Upper lobe of left lung (tissue), 6 donors: ENCODE data around the gene TBL2. TPM values are rescaled to one million over a fixed set of nuclear protein-coding genes. Genes with fewer than 3 reads are reported as not detected.

ENCODE experiments used
- ATAC-seq, 2 donors: fragments of 200-7000 bp; cut with Tn5 transposase; one replicate each; pipeline ENCODE4 v1.9.1; 2022; ENCODE audit warnings: mild to moderate bottlenecking in 2 of 2, moderate library complexity in 2 of 2; ENCODE audit not compliant: low FRiP score in 2 of 2
- DNase-seq, 2 donors: peaks; one replicate each; pipeline ENCODE4 v3.0.0-alpha.2; 2019 to 2020
- H3K27ac ChIP-seq, 4 donors: fragments of 200-600 bp; sonication (generic); one replicate each; pipeline ENCODE4 v1.5.1; 2016 to 2019
- H3K27me3 ChIP-seq, 4 donors: fragments of 200-600 bp; sonication (generic); one replicate each; pipeline ENCODE4 v1.5.1; 2017 to 2019
- H3K36me3 ChIP-seq, 4 donors: fragments of 200-600 bp; sonication (generic); one replicate each; pipeline ENCODE4 v1.5.1; 2016 to 2019
- H3K4me1 ChIP-seq, 4 donors: fragments of 200-600 bp; sonication (generic); one replicate each; pipeline ENCODE4 v1.5.1; 2018 to 2019
- H3K4me3 ChIP-seq, 4 donors: fragments of 200-600 bp; sonication (generic); one replicate each; pipeline ENCODE4 v1.5.1; 2017 to 2019; ENCODE audit warnings: mild to moderate bottlenecking in 2 of 4, moderate library complexity in 1 of 4
- H3K9me3 ChIP-seq, 4 donors: fragments of 200-600 bp; sonication (generic); one replicate each; pipeline ENCODE4 v1.5.1; 2018 to 2019
- CTCF ChIP-seq, 6 experiments: fragments of 450-650 bp in 4 of 6; fragments of 200-600 bp in 2 of 6; sonication (generic) in 2 of 6; IDR thresholded peaks; one replicate each; pipeline ENCODE4 v1.5.1; 2016 to 2019; ENCODE audit warnings: antibody characterized with exemption in 6 of 6
- EP300 ChIP-seq, 4 donors: sonication (generic); formaldehyde crosslinking; IDR thresholded peaks; one replicate each; pipeline ENCODE4 v1.5.1; 2017; ENCODE audit warnings: antibody characterized with exemption in 4 of 4, control low read depth in 2 of 4
- POLR2A ChIP-seq, 4 donors: fragments of 450-650 bp; IDR thresholded peaks; one replicate each; pipeline ENCODE4 v1.5.1; 2016 to 2017; ENCODE audit warnings: antibody characterized with exemption in 4 of 4, mild to moderate bottlenecking in 2 of 4
- POLR2AphosphoS5 ChIP-seq, 2 donors: sonication (generic); formaldehyde crosslinking; IDR thresholded peaks; one replicate each; pipeline ENCODE4 v1.5.1; 2017; ENCODE audit warnings: antibody characterized with exemption in 2 of 2
- WGBS, 2 donors: methylation state at CpG; one replicate each; pipeline ENCODE4 v1.1.5; 2017 to 2018; 5-methylcytosine and 5-hydroxymethylcytosine counted together
- total RNA-seq, 6 donors: library from RNA; depleted of rRNA in 4 of 6; stranded (reverse); fragments of >200 nt in 4 of 6; gene quantifications; one replicate each; pipeline versions ENCODE4 v1.1.0 to v1.2.1, GENCODE V29; 2016 to 2021
- donor health status: DM: no; HTN: no; CAD: no; lungs with moderate emphysema.
- donor health status: DM: no; HTN: yes; CAD: no; lungs with severe emphysema.

Gene TBL2
- total RNA-seq, 6 donors from 2014 or later: 15.7 to 52.9 (median 30.7) TPM

GRCh38 chr7:73573791-73574190 lies 4.6 kb downstream of the TBL2 start:
- no peak for TF ChIP-seq EP300 (IDR thresholded peaks at IDR 0.05)
- no peak for TF ChIP-seq POLR2AphosphoS5 (IDR thresholded peaks at IDR 0.05)
- TF ChIP-seq CTCF (IDR thresholded peaks at IDR 0.05): no peak
- no peak for TF ChIP-seq POLR2A (IDR thresholded peaks at IDR 0.05)
- Histone ChIP-seq H3K4me3 (no peak overlapping the region), H3K27me3 (no peaks in the 10 kb centered on the region), H3K36me3 (peaks cover 28 to 58% (median 49%) of the 10 kb centered on the region in 4 donors), H3K27ac (no peak overlapping the region), H3K4me1 (peaks cover 14 to 18% (median 15%) of the 10 kb centered on the region in 4 donors), H3K9me3 (no peaks in the 10 kb centered on the region)
- no peak for ATAC-seq
- DNase-seq: peak in 1 of 2 donors; percentile 50
- 98 to 100% methylated on average over 1 to 11 of the region's 11 CpGs for WGBS, 2 donors

GRCh38 chr7:73573276-73573675 lies 5.1 kb downstream of the TBL2 start:
- 91 to 98% methylated on average over 8 to 9 of the region's 9 CpGs for WGBS, 2 donors
- Histone ChIP-seq H3K9me3 (no peaks in the 10 kb centered on the region), H3K27me3 (no peaks in the 10 kb centered on the region), H3K4me3 (no peak overlapping the region), H3K4me1 (peaks cover 13 to 18% (median 15%) of the 10 kb centered on the region in 4 donors), H3K27ac (no peak overlapping the region), H3K36me3 (peaks cover 28 to 58% (median 49%) of the 10 kb centered on the region in 4 donors)
- ATAC-seq (no peak), DNase-seq (no peak)
- TF ChIP-seq CTCF (IDR thresholded peaks at IDR 0.05): no peak
- no peak for TF ChIP-seq POLR2AphosphoS5 (IDR thresholded peaks at IDR 0.05)
- TF ChIP-seq EP300 (IDR thresholded peaks at IDR 0.05): no peak
- no peak for TF ChIP-seq POLR2A (IDR thresholded peaks at IDR 0.05)

- ATAC-seq (no peak), DNase-seq (no peak)
- no peak for TF ChIP-seq CTCF (IDR thresholded peaks at IDR 0.05)
- no peak for TF ChIP-seq POLR2A (IDR thresholded peaks at IDR 0.05)
- no peak for TF ChIP-seq EP300 (IDR thresholded peaks at IDR 0.05)
- no peak for TF ChIP-seq POLR2AphosphoS5 (IDR thresholded peaks at IDR 0.05)
- H3K4me3 ChIP-seq: no peak overlapping the region
- WGBS, 2 donors: 86 to 89% methylated on average over 5 to 6 of the region's 6 CpGs
- H3K27ac ChIP-seq: no peak overlapping the region
- no peaks in the 10 kb centered on the region for H3K9me3 ChIP-seq
- no peaks in the 10 kb centered on the region for H3K27me3 ChIP-seq
- H3K36me3 ChIP-seq: peaks cover 28 to 58% (median 49%) of the 10 kb centered on the region in 4 donors
- H3K4me1 ChIP-seq: peaks cover 12 to 15% (median 14%) of the 10 kb centered on the region in 4 donors
These were observed 5.6 kb downstream of the TBL2 start for GRCh38 chr7:73572767-73573186.

GRCh38 chr7:73570977-73571376 lies 7.4 kb downstream of the TBL2 start:
- Histone ChIP-seq H3K27ac (no peak overlapping the region), H3K4me1 (peaks cover 1 to 5% (median 5%) of the 10 kb centered on the region in 4 donors), H3K27me3 (no peaks in the 10 kb centered on the region), H3K36me3 (peaks cover 28 to 58% (median 49%) of the 10 kb centered on the region in 4 donors), H3K9me3 (no peaks in the 10 kb centered on the region), H3K4me3 (no peak overlapping the region)
- TF ChIP-seq POLR2A (IDR thresholded peaks at IDR 0.05): no peak
- WGBS, 2 donors: 94% methylated on average over 10 of the region's 10 CpGs
- ATAC-seq: no peak
- DNase-seq: no peak

- ATAC-seq: no peak
- WGBS, 2 donors: 100% methylated on average over 22 of the region's 22 CpGs; no CpG with 5 or more reads in 1 of the 2 donors
- H3K27me3 ChIP-seq: no peaks in the 10 kb centered on the region
- H3K36me3 ChIP-seq: peaks cover 28 to 58% (median 49%) of the 10 kb centered on the region in 4 donors
- TF ChIP-seq EP300 (IDR thresholded peaks at IDR 0.05): no peak
- TF ChIP-seq CTCF (IDR thresholded peaks at IDR 0.05): no peak
- TF ChIP-seq POLR2A (IDR thresholded peaks at IDR 0.05): no peak
- no peak for TF ChIP-seq POLR2AphosphoS5 (IDR thresholded peaks at IDR 0.05)
- H3K9me3 ChIP-seq: no peaks in the 10 kb centered on the region
- no peak overlapping the region for H3K4me3 ChIP-seq
- peaks cover 3 to 8% (median 5%) of the 10 kb centered on the region in 4 donors for H3K4me1 ChIP-seq
- peak in 1 of 2 donors; percentile 73 for DNase-seq
- no peak overlapping the region for H3K27ac ChIP-seq
These were observed 7.9 kb downstream of the TBL2 start for GRCh38 chr7:73570521-73570920.
